Sigmoid colon (tissue), 4 donors: ENCODE measurements around the gene VPS39.

Experiments used
- POLR2A ChIP-seq, 2 donors: fragments of 450-650 bp; IDR thresholded peaks; one replicate each; pipeline ENCODE4 v1.6.1; 2016; ENCODE audit warnings: antibody characterized with exemption in 2 of 2, mild to moderate bottlenecking in 2 of 2, moderate library complexity in 2 of 2
- POLR2AphosphoS5 ChIP-seq, 4 donors: sonication (generic); formaldehyde crosslinking; IDR thresholded peaks; one replicate each; pipeline ENCODE4 v1.6.1; 2017; ENCODE audit warnings: antibody characterized with exemption in 4 of 4
- TF ChIP-seq, protein P1 (sequence below), 4 experiments: fragments of 450-650 bp in 3 of 4; fragments of 200-600 bp in 1 of 4; IDR thresholded peaks; one replicate each; pipeline ENCODE4 v1.5.1; 2016 to 2019; ENCODE audit warnings: antibody characterized with exemption in 4 of 4, mild to moderate bottlenecking in 3 of 4, moderate library complexity in 2 of 4

DNA sequence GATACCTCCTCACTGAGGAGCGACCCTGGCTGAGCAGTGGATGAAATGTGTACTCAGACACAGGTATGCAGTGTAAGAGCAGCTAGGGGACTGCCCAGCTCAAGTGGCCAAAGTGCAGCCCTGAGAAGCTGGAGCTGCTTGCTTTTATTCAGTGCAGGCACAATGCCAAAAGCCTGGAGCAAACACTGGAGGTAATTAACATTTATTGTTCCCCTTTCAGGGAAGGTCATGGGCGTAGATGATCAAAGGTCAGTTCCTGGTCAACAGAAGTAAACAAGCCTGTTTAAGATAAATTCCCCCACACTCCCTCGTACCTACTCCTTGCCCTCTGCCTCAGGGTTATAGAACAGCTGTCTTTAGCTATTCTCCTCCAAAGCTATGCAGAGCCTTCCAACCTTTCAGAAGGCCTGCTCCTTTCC, 69.1 kb downstream of the VPS39 start:
- TF ChIP-seq, protein P1, sequence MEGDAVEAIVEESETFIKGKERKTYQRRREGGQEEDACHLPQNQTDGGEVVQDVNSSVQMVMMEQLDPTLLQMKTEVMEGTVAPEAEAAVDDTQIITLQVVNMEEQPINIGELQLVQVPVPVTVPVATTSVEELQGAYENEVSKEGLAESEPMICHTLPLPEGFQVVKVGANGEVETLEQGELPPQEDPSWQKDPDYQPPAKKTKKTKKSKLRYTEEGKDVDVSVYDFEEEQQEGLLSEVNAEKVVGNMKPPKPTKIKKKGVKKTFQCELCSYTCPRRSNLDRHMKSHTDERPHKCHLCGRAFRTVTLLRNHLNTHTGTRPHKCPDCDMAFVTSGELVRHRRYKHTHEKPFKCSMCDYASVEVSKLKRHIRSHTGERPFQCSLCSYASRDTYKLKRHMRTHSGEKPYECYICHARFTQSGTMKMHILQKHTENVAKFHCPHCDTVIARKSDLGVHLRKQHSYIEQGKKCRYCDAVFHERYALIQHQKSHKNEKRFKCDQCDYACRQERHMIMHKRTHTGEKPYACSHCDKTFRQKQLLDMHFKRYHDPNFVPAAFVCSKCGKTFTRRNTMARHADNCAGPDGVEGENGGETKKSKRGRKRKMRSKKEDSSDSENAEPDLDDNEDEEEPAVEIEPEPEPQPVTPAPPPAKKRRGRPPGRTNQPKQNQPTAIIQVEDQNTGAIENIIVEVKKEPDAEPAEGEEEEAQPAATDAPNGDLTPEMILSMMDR (IDR thresholded peaks at IDR 0.05) = no peak
- no peak for TF ChIP-seq POLR2A (IDR thresholded peaks at IDR 0.05)
- no peak for TF ChIP-seq POLR2AphosphoS5 (IDR thresholded peaks at IDR 0.05)
